ENCODE results near the gene HLA-B.

Gene HLA-B

DNA sequence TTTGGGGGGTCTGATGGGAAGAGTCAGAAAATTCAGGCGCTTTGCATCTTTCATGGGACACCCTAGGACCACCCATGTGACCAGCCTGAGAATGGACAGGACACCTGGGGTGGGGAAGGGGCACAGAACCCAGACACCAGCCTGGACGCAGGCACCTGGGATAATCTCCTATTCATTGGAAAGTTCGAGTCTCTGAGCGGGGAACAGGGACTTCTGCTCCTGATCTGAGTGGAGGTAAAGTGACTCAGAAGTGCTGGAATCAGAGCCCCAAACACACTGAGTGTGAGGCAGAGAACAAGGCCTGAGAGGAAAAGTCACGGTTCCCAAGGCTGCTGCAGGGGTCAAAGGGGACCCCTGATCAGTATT is 1.4 kb downstream of the HLA-B start:
- no peak for TF ChIP-seq JUND (IDR thresholded peaks at IDR 0.05; ENCODE audit: low read depth)
- DNase-seq (ENCODE audit: low read depth in 1 of 2, low spot score in 1 of 2): no peak
- in situ Hi-C loops (cut with HindIII; ENCODE audit: low pct_unique_long_range_greater_than_20kb, low sequenced_read_pairs): no loop called here

DNA sequence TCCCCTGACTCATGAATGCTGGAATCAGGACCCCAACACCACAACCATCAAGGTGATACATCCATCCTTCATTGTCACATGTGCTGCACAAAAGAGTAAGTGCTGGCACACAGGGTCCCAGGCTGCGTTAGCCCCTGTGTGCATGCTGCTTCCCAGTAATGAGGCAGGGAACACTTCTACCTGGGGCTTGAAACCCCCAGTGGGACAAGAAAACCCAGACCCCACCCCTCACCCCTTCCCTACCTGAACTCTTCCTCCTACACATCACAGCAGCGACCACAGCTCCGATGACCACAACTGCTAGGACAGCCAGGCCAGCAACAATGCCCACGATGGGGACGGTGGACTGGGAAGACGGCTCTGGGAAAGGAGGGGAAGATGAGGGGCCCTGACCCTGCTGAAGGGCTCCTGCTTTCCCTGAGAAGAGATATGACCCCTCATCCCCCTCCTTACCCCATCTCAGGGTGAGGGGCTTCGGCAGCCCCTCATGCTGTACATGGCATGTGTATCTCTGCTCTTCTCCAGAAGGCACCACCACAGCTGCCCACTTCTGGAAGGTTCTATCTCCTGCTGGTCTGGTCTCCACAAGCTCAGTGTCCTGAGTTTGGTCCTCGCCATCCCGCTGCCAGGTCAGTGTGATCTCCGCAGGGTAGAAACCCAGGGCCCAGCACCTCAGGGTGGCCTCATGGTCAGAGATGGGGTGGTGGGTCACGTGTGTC is 2.0 kb downstream of the HLA-B start:
- DNase-seq (ENCODE audit: low read depth in 1 of 2, low spot score in 1 of 2): no peak
- no peak for TF ChIP-seq JUND (IDR thresholded peaks at IDR 0.05; ENCODE audit: low read depth)
- in situ Hi-C loops (cut with HindIII; ENCODE audit: low pct_unique_long_range_greater_than_20kb, low sequenced_read_pairs): no loop called here

DNA sequence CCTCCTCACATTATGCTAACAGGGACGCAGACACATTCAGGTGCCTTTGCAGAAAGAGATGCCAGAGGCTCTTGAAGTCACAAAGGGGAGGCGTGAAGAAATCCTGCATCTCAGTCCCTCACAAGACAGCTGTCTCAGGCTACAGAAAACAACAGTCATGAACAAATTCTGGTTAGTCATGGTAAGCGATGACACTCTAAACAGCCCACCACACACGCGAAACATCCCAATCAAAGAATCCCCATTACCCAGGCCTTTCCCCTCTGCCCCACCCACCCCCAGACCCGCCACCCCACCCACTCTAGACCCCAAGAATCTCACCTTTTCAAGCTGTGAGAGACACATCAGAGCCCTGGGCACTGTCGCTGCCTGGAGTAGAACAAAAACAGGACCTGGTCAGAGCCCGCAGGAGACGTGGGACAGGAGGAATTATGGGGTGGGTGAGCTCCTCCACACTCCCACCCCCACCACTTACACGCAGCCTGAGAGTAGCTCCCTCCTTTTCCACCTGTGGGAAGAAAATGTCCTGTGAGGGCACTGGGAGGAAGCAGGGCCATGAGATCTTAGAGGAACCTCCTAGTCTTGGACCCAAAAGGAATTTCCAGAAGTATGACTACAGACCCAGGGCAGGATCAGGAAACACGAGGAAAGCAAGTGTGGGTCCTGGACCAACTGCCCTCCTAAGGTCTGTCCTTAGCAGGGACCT is 2.7 kb downstream of the HLA-B start:
- no peak for TF ChIP-seq JUND (IDR thresholded peaks at IDR 0.05; ENCODE audit: low read depth)
- in situ Hi-C loops (cut with HindIII; ENCODE audit: low pct_unique_long_range_greater_than_20kb, low sequenced_read_pairs): no loop called here
- DNase-seq (ENCODE audit: low read depth in 1 of 2, low spot score in 1 of 2): no peak

DNA sequence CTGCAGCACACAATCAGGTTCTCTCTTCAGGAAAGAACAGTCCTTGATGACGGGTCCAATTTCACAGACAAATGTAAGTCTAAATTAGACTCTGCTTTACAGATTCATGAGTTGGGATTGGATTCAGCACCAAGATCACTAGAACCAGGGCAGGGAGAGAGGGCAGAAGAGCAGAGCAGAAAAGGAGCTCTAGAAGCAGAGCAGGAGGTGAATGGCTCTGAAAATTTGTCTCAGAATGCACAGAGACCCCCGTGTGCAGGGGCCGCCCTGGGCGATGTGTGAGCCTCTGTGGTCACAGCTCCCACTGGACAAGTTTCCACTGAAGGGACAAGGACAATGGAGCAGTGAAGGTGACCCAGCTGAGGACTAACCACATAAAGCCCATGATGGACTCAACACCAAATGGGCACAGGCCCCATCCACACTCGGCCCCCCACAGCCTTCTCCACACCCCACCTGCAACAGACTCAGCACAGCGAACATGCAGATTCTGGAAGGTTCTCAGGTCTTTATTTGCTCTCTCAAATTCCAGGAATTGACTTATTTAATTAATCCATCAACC is 3.5 kb downstream of the HLA-B start:
- in situ Hi-C loops (cut with HindIII; ENCODE audit: low pct_unique_long_range_greater_than_20kb, low sequenced_read_pairs): no loop called here
- no peak for TF ChIP-seq JUND (IDR thresholded peaks at IDR 0.05; ENCODE audit: low read depth)
- DNase-seq (ENCODE audit: low read depth in 1 of 2, low spot score in 1 of 2): no peak

- no peak for DNase-seq (ENCODE audit: low read depth in 1 of 2, low spot score in 1 of 2)
- in situ Hi-C loops (cut with HindIII; ENCODE audit: low pct_unique_long_range_greater_than_20kb, low sequenced_read_pairs): no loop called here
- TF ChIP-seq JUND (IDR thresholded peaks at IDR 0.05; ENCODE audit: low read depth): no peak
Observed at GRCh38 chr6:31352683-31353383, 4.1 kb downstream of the HLA-B start.

GRCh38 chr6:31352310-31352682 is 4.7 kb downstream of the HLA-B start:
- TF ChIP-seq JUND (IDR thresholded peaks at IDR 0.05; ENCODE audit: low read depth): no peak
- in situ Hi-C loops (cut with HindIII; ENCODE audit: low pct_unique_long_range_greater_than_20kb, low sequenced_read_pairs): no loop called here

GRCh38 chr6:31351401-31352309 is 5.3 kb downstream of the HLA-B start:
- in situ Hi-C loops (cut with HindIII; ENCODE audit: low pct_unique_long_range_greater_than_20kb, low sequenced_read_pairs): no loop called here
- no peak for DNase-seq (ENCODE audit: low read depth in 1 of 2, low spot score in 1 of 2)
- TF ChIP-seq JUND (IDR thresholded peaks at IDR 0.05; ENCODE audit: low read depth): no peak

More at GRCh38 chr6:31352310-31352682, 4.7 kb downstream of the HLA-B start:
- no peak for DNase-seq (ENCODE audit: low read depth in 1 of 2, low spot score in 1 of 2)

GRCh38 chr6:31351033-31351380 is 6.0 kb downstream of the HLA-B start:
- DNase-seq (ENCODE audit: low read depth in 1 of 2, low spot score in 1 of 2): no peak
- in situ Hi-C loops (cut with HindIII; ENCODE audit: low pct_unique_long_range_greater_than_20kb, low sequenced_read_pairs): no loop called here
- TF ChIP-seq JUND (IDR thresholded peaks at IDR 0.05; ENCODE audit: low read depth): no peak

DNA sequence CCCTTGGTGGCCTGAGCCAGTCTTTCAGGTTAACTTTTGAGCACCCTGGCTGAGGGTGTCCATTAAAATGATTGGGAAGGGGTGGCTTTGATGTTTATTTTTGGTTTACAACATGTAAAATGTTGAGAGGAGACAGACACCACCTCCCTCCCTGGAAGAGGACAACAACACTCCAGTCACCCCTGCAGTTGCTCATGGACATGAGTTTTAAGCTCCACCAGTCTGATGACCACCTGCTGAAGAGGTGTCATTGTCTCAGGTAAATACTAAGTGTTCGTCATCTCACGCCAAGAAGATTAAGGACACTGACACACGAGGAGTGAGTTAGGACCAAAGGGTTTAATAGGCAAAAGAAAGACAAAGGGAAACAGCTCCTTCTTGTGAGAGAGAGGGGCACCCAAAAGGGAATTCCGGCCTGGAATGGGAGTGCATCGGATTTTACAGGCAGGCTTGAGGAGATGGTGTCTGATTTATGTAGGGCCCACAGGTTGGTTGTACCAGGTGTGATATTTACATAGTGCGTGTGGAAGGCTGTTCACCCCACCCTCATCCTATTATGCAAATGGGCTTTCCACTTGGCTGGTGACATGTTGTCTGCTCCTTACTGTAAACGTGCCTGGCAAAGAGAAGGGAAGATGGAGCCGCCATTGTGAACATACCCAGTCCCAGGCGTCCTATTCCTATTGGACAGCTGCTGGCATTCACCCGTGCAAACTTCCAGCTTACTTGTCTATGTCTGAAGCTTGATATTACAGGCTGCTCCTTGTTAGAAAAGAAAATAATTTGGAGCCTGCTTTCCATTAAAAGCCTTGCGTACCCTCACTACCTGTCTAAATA is 6.6 kb downstream of the HLA-B start:
- no peak for TF ChIP-seq JUND (IDR thresholded peaks at IDR 0.05; ENCODE audit: low read depth)
- in situ Hi-C loops (cut with HindIII; ENCODE audit: low pct_unique_long_range_greater_than_20kb, low sequenced_read_pairs): no loop called here
- DNase-seq (ENCODE audit: low read depth in 1 of 2, low spot score in 1 of 2): no peak

DNA sequence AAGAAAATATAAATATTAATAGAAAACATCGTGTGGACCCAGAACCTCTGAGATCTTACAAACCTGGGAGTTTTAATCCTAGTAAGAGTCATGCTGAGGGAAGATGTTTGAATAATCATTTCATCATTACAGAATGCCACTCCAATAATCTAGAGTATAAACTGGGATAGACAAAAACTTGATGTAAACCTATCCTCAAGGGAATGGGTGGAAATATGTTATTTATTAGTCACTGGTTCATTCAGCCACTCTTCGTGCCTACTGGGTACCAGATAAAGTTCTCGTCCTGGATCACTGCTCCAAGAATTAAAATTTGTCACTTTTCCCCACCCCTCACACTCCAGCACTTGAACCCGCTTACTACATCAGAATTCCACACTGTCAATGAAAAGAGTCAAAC is 7.7 kb downstream of the HLA-B start:
- in situ Hi-C loops (cut with HindIII; ENCODE audit: low pct_unique_long_range_greater_than_20kb, low sequenced_read_pairs): no loop called here
- no peak for DNase-seq (ENCODE audit: low read depth in 1 of 2, low spot score in 1 of 2)
- TF ChIP-seq JUND (IDR thresholded peaks at IDR 0.05; ENCODE audit: low read depth): no peak

- no peak for TF ChIP-seq JUND (IDR thresholded peaks at IDR 0.05; ENCODE audit: low read depth)
- no peak for DNase-seq (ENCODE audit: low read depth in 1 of 2, low spot score in 1 of 2)
- in situ Hi-C loops (cut with HindIII; ENCODE audit: low pct_unique_long_range_greater_than_20kb, low sequenced_read_pairs): no loop called here
Observed at GRCh38 chr6:31345026-31345730, 11.8 kb downstream of the HLA-B start.

Data from T47D (cell line).